Measurements from ENCODE around the gene CORO2A.

GRCh38 chr9:98095401-98095800, 97.0 kb downstream of the CORO2A start:
- TF ChIP-seq CTCF (IDR thresholded peaks at IDR 0.05; ENCODE audit: borderline replicate concordance, extremely low read depth, low read length, poor library complexity, severe bottlenecking) = no peak
- TF ChIP-seq EZH2 (IDR thresholded peaks at IDR 0.05; ENCODE audit: borderline replicate concordance, low read depth, low read length, severe bottlenecking) = no peak
